ENCODE data around the gene PER2. TPM values are rescaled to one million over a fixed set of nuclear protein-coding genes. Genes with fewer than 3 reads are reported as not detected.

PER2 gene
- total RNA-seq, 2 experiments from 2014 or later, result 8.4 to 18.6 TPM

DNA sequence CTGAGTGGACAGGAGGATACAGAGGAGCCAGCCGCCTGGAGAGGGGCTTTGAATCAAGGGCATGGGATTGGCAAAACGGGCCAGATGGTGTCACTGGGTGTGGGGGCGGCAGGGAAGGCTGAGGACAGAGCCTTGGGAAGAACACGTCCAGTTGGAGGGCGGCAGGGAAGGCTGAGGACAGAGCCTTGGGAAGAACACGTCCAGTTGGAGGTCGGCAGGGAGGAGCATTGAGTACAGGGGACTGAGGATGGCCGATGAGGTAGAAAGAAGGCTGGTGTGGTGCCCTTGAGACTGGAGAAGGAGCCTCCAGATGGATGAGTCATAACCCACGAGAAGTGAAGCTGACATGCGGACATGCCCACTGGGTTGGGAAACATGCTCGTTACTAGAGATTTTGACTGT is 53.1 kb downstream of the PER2 start:
- BruUV-seq (replicated peaks), result no TSS peak

DNA sequence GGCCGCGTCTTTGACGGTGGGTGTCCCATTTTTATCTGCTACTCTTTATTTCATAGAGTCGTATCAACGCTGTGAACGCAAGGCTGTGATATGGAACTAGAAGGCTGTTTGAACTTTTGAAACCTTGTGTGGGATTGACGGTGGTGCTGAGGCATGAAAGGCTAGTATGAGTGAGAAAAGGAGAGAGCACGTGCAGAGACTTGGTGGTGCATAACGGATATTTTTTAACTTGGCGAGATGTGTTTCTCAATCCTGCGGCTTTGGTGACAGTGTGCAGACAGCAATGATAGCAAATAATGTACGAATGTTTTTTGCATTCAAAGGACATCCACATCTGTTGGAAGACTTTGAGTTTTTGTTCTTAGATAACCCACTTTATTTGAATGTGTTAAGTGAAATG is 54.8 kb downstream of the PER2 start:
- ChIA-PET CTCF (ENCODE audit: unreplicated experiment) (no interaction called here), POLR2A (interaction anchor here (0.6 to 0.8 kb wide), 2 partner anchors 44 to 206 kb away, joined by 3 read pairs; no protein-coding TSS in a partner anchor)
- Histone ChIP-seq H3K9me2 (ENCODE audit: insufficient read depth, low read length) (no peaks in the 10 kb centered on the region), H3K36me3 (ENCODE audit: insufficient read depth, low read length) (no peaks in the 10 kb centered on the region), H3K4me1 (ENCODE audit: insufficient read depth, low read length, poor library complexity, severe bottlenecking) (peaks cover 5% of the 10 kb centered on the region), H4K20me1 (ENCODE audit: insufficient read depth, low read length) (no peaks in the 10 kb centered on the region), H3K4me3 (ENCODE audit: low read depth, low read length, poor library complexity, severe bottlenecking) (no peak overlapping the region), H2AFZ (ENCODE audit: low read length) (no peak overlapping the region), H3K79me2 (ENCODE audit: insufficient read depth, low read depth, low read length) (no peaks in the 10 kb centered on the region), H3K9me3 (ENCODE audit: low read length) (no peaks in the 10 kb centered on the region), H3K4me2 (ENCODE audit: low read length) (no peak overlapping the region), H3K27ac (ENCODE audit: low read depth, low read length, poor library complexity, severe bottlenecking) (no peak overlapping the region)
- intact Hi-C loops (cut with micrococcal nuclease; ENCODE audit: unreplicated experiment), result no loop called here
- TF ChIP-seq, protein P1, sequence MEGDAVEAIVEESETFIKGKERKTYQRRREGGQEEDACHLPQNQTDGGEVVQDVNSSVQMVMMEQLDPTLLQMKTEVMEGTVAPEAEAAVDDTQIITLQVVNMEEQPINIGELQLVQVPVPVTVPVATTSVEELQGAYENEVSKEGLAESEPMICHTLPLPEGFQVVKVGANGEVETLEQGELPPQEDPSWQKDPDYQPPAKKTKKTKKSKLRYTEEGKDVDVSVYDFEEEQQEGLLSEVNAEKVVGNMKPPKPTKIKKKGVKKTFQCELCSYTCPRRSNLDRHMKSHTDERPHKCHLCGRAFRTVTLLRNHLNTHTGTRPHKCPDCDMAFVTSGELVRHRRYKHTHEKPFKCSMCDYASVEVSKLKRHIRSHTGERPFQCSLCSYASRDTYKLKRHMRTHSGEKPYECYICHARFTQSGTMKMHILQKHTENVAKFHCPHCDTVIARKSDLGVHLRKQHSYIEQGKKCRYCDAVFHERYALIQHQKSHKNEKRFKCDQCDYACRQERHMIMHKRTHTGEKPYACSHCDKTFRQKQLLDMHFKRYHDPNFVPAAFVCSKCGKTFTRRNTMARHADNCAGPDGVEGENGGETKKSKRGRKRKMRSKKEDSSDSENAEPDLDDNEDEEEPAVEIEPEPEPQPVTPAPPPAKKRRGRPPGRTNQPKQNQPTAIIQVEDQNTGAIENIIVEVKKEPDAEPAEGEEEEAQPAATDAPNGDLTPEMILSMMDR (conservative IDR thresholded peaks at IDR 0.05; ENCODE audit: low read length), result no peak
- no peak for TF ChIP-seq EZH2phosphoT487 (IDR thresholded peaks at IDR 0.05; ENCODE audit: borderline replicate concordance, low read depth, low read length)
- DNase-seq (ENCODE audit: low spot score), result no peak
- BruUV-seq (replicated peaks), result no TSS peak

More for the DNA sequence above, 53.1 kb downstream of the PER2 start:
- Histone ChIP-seq H3K9me3 (ENCODE audit: low read length) (no peaks in the 10 kb centered on the region), H3K9me2 (ENCODE audit: insufficient read depth, low read length) (no peaks in the 10 kb centered on the region), H4K20me1 (ENCODE audit: insufficient read depth, low read length) (no peaks in the 10 kb centered on the region), H3K36me3 (ENCODE audit: insufficient read depth, low read length) (no peaks in the 10 kb centered on the region), H3K4me1 (ENCODE audit: insufficient read depth, low read length, poor library complexity, severe bottlenecking) (peaks cover 8% of the 10 kb centered on the region), H3K79me2 (ENCODE audit: insufficient read depth, low read depth, low read length) (no peaks in the 10 kb centered on the region), H2AFZ (ENCODE audit: low read length) (no peak overlapping the region), H3K4me2 (ENCODE audit: low read length) (no peak overlapping the region), H3K27ac (ENCODE audit: low read depth, low read length, poor library complexity, severe bottlenecking) (no peak overlapping the region), H3K4me3 (ENCODE audit: low read depth, low read length, poor library complexity, severe bottlenecking) (no peak overlapping the region)
- POLR2A ChIA-PET, result no interaction called here
- CTCF ChIA-PET (ENCODE audit: unreplicated experiment), result no interaction called here
- no peak for DNase-seq (ENCODE audit: low spot score)
- intact Hi-C loops (cut with micrococcal nuclease; ENCODE audit: unreplicated experiment), result no loop called here
- TF ChIP-seq, protein P1 (conservative IDR thresholded peaks at IDR 0.05; ENCODE audit: low read length), result no peak
- no peak for TF ChIP-seq EZH2phosphoT487 (IDR thresholded peaks at IDR 0.05; ENCODE audit: borderline replicate concordance, low read depth, low read length)

DNA sequence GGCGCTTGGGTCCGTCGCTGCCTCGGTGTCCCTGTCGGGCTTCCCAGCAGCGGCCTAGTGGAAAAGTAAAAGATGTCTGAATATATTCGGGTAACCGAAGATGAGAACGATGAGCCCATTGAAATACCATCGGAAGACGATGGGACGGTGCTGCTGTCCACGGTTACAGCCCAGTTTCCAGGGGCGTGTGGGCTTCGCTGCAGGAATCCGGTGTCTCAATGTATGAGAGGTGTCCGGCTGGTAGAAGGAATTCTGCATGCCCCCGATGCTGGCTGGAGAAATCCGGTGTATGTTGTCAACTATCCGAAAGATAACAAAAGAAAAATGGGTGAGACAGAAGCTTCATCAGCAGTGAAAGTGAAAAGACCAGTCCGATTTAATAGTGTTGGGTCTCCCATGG is 56.6 kb downstream of the PER2 start:
- no peaks in the 10 kb centered on the region for H3K9me3 ChIP-seq (ENCODE audit: low read length)
- no peaks in the 10 kb centered on the region for H3K9me2 ChIP-seq (ENCODE audit: insufficient read depth, low read length)
- H3K4me1 ChIP-seq (ENCODE audit: insufficient read depth, low read length, poor library complexity, severe bottlenecking), result peaks cover 5% of the 10 kb centered on the region
- no TSS peak for BruUV-seq (replicated peaks)
- TF ChIP-seq EZH2phosphoT487 (IDR thresholded peaks at IDR 0.05; ENCODE audit: borderline replicate concordance, low read depth, low read length), result no peak
- TF ChIP-seq, protein P1 (conservative IDR thresholded peaks at IDR 0.05; ENCODE audit: low read length), result no peak
- no peak overlapping the region for H3K4me2 ChIP-seq (ENCODE audit: low read length)
- DNase-seq (ENCODE audit: low spot score), result no peak
- intact Hi-C loops (cut with micrococcal nuclease; ENCODE audit: unreplicated experiment), result no loop called here
- ChIA-PET CTCF (ENCODE audit: unreplicated experiment) (no interaction called here), POLR2A (interaction anchor here (0.5 to 1.3 kb wide), 2 partner anchors 20 to 31 kb away, joined by 3 read pairs; no protein-coding TSS in a partner anchor)
- no peaks in the 10 kb centered on the region for H3K36me3 ChIP-seq (ENCODE audit: insufficient read depth, low read length)
- no peaks in the 10 kb centered on the region for H4K20me1 ChIP-seq (ENCODE audit: insufficient read depth, low read length)
- H3K79me2 ChIP-seq (ENCODE audit: insufficient read depth, low read depth, low read length), result no peaks in the 10 kb centered on the region
- H2AFZ ChIP-seq (ENCODE audit: low read length), result no peak overlapping the region
- no peak overlapping the region for H3K27ac ChIP-seq (ENCODE audit: low read depth, low read length, poor library complexity, severe bottlenecking)
- H3K4me3 ChIP-seq (ENCODE audit: low read depth, low read length, poor library complexity, severe bottlenecking), result no peak overlapping the region
